Gastroesophageal sphincter (tissue), 4 donors: ENCODE results near the gene TMEM229B. TPM values are rescaled to one million over a fixed set of nuclear protein-coding genes. Genes with fewer than 3 reads are reported as not detected.

ENCODE experiments used
- small RNA-seq, 4 donors: library from RNA; depleted of rRNA; stranded (forward); fragments of <200 nt; gene quantifications; one replicate each; pipeline ENCODE3, GENCODE V24; 2016
- total RNA-seq, 4 donors: library from RNA; depleted of rRNA; stranded (reverse); fragments of >200 nt; gene quantifications; one replicate each; pipeline ENCODE4 v1.1.0, GENCODE V29; 2016

Gene TMEM229B
- total RNA-seq, 4 donors from 2014 or later: 0.94 to 3.9 (median 2.5) TPM

Small RNAs within 50 kb of the gene (small RNA-seq; reads per million reads assigned to genes)
- gene MIR5694: 0 reads per million in 4 donors

Other genes with a start within 250 kb of the TMEM229B start
- 10 to 100 TPM; 18.5 to 52.9 (median 36.8) TPM for gene PALS1, start 247.3 kb downstream of the TMEM229B start, total RNA-seq
- gene ATP6V1D, start 128.9 kb downstream of the TMEM229B start, total RNA-seq: 100 to 1,000 TPM in 2 of 4 donors, 10 to 100 TPM in 2; 71.1 to 142 (median 94.3) TPM
- gene EIF2S1, start 128.4 kb downstream of the TMEM229B start, total RNA-seq: 100 to 1,000 TPM; 102 to 180 (median 150) TPM
- gene PLEK2, start 76.6 kb downstream of the TMEM229B start, total RNA-seq: under 1 TPM in 1 of 4 donors, not detected in 3; 0.37 TPM
- gene PLEKHH1, start 44.6 kb upstream of the TMEM229B start, total RNA-seq: 1 to 10 TPM; 1.8 to 6.1 (median 4.0) TPM
- gene PIGH, start 111.5 kb upstream of the TMEM229B start, total RNA-seq: 10 to 100 TPM; 20.5 to 31.9 (median 27.7) TPM
- gene ARG2, start 131.2 kb upstream of the TMEM229B start, total RNA-seq: 10 to 100 TPM in 3 of 4 donors, 1 to 10 TPM in 1; 5.7 to 24.7 (median 14.9) TPM
- 10 to 100 TPM; 77.0 to 98.5 (median 90.4) TPM for gene VTI1B, start 185.9 kb upstream of the TMEM229B start, total RNA-seq
- 10 to 100 TPM; 38.5 to 42.5 (median 41.4) TPM for gene RDH11, start 207.0 kb upstream of the TMEM229B start, total RNA-seq
- under 1 TPM in 1 of 4 donors, not detected in 3; 0.20 TPM for gene RDH12, start 213.2 kb upstream of the TMEM229B start, total RNA-seq